GM12878 (cell line): ENCODE data around the gene LEMD3. TPM values are rescaled to one million over a fixed set of nuclear protein-coding genes. Genes with fewer than 3 reads are reported as not detected.

Source experiments
- MTA2 ChIP-seq: fragments of 450-650 bp; IDR thresholded peaks from 2 replicates; pipeline ENCODE4 v1.6.1; 2016; ENCODE audit warnings: low read depth, mild to moderate bottlenecking, moderate library complexity
- SMC3 ChIP-seq: IDR thresholded peaks from 2 replicates; pipeline ENCODE4 v1.6.1; 2011; ENCODE audit warnings: low read length, improper control_type of control experiment, borderline replicate concordance
- ZNF274 ChIP-seq: IDR thresholded peaks from one replicate; pipeline ENCODE4 v1.8.0; 2011; ENCODE audit not compliant: insufficient read length, insufficient read depth
- polyA plus RNA-seq, 11 experiments: library from polyadenylated mRNA; depleted of rRNA in 4 of 11; unstranded in 6 of 11; stranded (reverse) in 5 of 11; fragments of >200 nt; fragmentation: Nextera tagmentation in 4 of 11; fragmentation: Illumina TruSeq in 1 of 11; extraction: Ambion mirVana in 4 of 11; extraction: Trizol in 1 of 11; gene quantifications; 1 replicate in 1 of 11; 2 replicates in 10 of 11; pipeline versions ENCODE4 v1.2.1 to v1.2.3, GENCODE V29; 2011 to 2016; ENCODE audit warnings: inconsistent platforms in 2 of 11, missing spikeins in 2 of 11, low read depth in 1 of 11
- total RNA-seq, 4 experiments: library from RNA; depleted of rRNA in 3 of 4; stranded (reverse); fragments of >200 nt in 3 of 4; fragmentation: Illumina TruSeq in 1 of 4; extraction: Trizol in 1 of 4; gene quantifications; 2 replicates each; pipeline versions ENCODE4 v1.2.1 to v1.2.3, GENCODE V29; 2013 to 2021
- TF ChIP-seq, protein P1 (sequence below): fragments of 450-650 bp; conservative IDR thresholded peaks from 2 replicates; pipeline ENCODE4 v1.6.1; 2017; ENCODE audit warnings: mild to moderate bottlenecking, moderate library complexity
- TF ChIP-seq, protein P2 (sequence below): fragments of 450-650 bp; IDR thresholded peaks from 2 replicates; pipeline ENCODE4 v1.6.1; 2018; ENCODE audit warnings: borderline replicate concordance, mild to moderate bottlenecking; ENCODE audit not compliant: partially characterized antibody
- TF ChIP-seq, protein P3 (sequence below): fragments of 150-350 bp; IDR thresholded peaks from 2 replicates; pipeline ENCODE4 v1.6.1; 2014; ENCODE audit warnings: mild to moderate bottlenecking, low read depth, low read length
- TF ChIP-seq, protein P4 (sequence below): IDR thresholded peaks from 2 replicates; pipeline ENCODE4 v1.6.1; 2012; ENCODE audit warnings: mild to moderate bottlenecking, low read depth, low read length

The LEMD3 gene
- total and polyA plus RNA-seq, 10 of the 15 experiments (the other 5 are each of a cell fraction or from before 2014, with no cell fraction given), result 7.5 to 26.0 (median 16.5) TPM

DNA sequence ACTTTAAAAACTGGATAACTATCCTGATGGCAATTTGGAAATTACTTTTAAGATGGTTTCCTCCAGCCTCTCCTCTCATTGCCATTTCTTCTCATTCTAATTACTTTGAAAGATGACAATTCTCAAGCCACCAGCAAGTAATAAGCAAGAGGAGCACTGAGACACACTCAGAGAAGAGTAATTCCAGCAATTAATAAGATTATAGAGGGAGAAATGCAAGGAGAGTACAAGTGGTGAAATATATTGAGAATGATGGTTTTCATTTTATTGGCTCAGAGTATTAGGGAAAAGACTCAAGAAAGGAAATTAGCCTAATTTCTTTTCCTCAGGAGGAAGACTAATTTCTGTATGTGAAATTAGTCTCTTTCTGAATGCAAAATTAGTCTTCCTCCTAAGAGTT, 88.6 kb downstream of the LEMD3 start (continued):
- TF ChIP-seq SMC3, result no peak
- TF ChIP-seq, protein P1, sequence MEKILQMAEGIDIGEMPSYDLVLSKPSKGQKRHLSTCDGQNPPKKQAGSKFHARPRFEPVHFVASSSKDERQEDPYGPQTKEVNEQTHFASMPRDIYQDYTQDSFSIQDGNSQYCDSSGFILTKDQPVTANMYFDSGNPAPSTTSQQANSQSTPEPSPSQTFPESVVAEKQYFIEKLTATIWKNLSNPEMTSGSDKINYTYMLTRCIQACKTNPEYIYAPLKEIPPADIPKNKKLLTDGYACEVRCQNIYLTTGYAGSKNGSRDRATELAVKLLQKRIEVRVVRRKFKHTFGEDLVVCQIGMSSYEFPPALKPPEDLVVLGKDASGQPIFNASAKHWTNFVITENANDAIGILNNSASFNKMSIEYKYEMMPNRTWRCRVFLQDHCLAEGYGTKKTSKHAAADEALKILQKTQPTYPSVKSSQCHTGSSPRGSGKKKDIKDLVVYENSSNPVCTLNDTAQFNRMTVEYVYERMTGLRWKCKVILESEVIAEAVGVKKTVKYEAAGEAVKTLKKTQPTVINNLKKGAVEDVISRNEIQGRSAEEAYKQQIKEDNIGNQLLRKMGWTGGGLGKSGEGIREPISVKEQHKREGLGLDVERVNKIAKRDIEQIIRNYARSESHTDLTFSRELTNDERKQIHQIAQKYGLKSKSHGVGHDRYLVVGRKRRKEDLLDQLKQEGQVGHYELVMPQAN, result no peak
- TF ChIP-seq, protein P2, sequence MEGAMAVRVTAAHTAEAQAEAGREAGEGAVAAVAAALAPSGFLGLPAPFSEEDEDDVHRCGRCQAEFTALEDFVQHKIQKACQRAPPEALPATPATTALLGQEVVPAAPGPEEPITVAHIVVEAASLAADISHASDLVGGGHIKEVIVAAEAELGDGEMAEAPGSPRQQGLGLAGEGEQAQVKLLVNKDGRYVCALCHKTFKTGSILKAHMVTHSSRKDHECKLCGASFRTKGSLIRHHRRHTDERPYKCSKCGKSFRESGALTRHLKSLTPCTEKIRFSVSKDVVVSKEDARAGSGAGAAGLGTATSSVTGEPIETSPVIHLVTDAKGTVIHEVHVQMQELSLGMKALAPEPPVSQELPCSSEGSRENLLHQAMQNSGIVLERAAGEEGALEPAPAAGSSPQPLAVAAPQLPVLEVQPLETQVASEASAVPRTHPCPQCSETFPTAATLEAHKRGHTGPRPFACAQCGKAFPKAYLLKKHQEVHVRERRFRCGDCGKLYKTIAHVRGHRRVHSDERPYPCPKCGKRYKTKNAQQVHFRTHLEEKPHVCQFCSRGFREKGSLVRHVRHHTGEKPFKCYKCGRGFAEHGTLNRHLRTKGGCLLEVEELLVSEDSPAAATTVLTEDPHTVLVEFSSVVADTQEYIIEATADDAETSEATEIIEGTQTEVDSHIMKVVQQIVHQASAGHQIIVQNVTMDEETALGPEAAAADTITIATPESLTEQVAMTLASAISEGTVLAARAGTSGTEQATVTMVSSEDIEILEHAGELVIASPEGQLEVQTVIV, result no peak
- no peak for TF ChIP-seq ZNF274
- TF ChIP-seq, protein P3, sequence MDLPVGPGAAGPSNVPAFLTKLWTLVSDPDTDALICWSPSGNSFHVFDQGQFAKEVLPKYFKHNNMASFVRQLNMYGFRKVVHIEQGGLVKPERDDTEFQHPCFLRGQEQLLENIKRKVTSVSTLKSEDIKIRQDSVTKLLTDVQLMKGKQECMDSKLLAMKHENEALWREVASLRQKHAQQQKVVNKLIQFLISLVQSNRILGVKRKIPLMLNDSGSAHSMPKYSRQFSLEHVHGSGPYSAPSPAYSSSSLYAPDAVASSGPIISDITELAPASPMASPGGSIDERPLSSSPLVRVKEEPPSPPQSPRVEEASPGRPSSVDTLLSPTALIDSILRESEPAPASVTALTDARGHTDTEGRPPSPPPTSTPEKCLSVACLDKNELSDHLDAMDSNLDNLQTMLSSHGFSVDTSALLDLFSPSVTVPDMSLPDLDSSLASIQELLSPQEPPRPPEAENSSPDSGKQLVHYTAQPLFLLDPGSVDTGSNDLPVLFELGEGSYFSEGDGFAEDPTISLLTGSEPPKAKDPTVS, result no peak
- TF ChIP-seq MTA2, result no peak
- TF ChIP-seq, protein P4, sequence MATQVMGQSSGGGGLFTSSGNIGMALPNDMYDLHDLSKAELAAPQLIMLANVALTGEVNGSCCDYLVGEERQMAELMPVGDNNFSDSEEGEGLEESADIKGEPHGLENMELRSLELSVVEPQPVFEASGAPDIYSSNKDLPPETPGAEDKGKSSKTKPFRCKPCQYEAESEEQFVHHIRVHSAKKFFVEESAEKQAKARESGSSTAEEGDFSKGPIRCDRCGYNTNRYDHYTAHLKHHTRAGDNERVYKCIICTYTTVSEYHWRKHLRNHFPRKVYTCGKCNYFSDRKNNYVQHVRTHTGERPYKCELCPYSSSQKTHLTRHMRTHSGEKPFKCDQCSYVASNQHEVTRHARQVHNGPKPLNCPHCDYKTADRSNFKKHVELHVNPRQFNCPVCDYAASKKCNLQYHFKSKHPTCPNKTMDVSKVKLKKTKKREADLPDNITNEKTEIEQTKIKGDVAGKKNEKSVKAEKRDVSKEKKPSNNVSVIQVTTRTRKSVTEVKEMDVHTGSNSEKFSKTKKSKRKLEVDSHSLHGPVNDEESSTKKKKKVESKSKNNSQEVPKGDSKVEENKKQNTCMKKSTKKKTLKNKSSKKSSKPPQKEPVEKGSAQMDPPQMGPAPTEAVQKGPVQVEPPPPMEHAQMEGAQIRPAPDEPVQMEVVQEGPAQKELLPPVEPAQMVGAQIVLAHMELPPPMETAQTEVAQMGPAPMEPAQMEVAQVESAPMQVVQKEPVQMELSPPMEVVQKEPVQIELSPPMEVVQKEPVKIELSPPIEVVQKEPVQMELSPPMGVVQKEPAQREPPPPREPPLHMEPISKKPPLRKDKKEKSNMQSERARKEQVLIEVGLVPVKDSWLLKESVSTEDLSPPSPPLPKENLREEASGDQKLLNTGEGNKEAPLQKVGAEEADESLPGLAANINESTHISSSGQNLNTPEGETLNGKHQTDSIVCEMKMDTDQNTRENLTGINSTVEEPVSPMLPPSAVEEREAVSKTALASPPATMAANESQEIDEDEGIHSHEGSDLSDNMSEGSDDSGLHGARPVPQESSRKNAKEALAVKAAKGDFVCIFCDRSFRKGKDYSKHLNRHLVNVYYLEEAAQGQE, result no peak
